Endothelial cell of umbilical vein (primary cell): ENCODE data around the gene DNASE2. TPM values are rescaled to one million over a fixed set of nuclear protein-coding genes. Genes with fewer than 3 reads are reported as not detected.

Source experiments
- BruUV-seq: library from RNA; stranded (reverse); fragments of 400-500 nt; replicated peaks from 2 replicates; lab custom pipeline; 2021; lab: Mats Ljungman, UMichigan
- CTCF ChIA-PET: fragments of 300-600, 350-600 bp; sonication (Branson Sonifier 250); formaldehyde crosslinking; loops from one replicate; lab custom pipeline; 2021; ENCODE audit warnings: antibody characterized with exemption, inconsistent platforms; lab: Charles Lee
- POLR2A ChIA-PET: fragments of 300-600, 350-600 bp; sonication (Branson Sonifier 250); formaldehyde crosslinking; loops from one replicate; lab custom pipeline; 2021; ENCODE audit warnings: antibody characterized with exemption, inconsistent platforms; lab: Charles Lee
- DNase-seq: peaks from one replicate; pipeline ENCODE4 v3.0.0-alpha.2; 2011; ENCODE audit warnings: low read depth, low spot score
- FAIRE-seq: peaks from 2 replicates; lab custom pipeline; 2011; peaks lifted over from hg19 to GRCh38; lab: Jason Lieb, UNC
- H2AFZ ChIP-seq: 2 replicates; pipeline ENCODE4 v1.6.0; 2012; ENCODE audit warnings: low read depth, low read length, control low read depth, inconsistent platforms
- H3K27ac ChIP-seq: 2 replicates; pipeline ENCODE4 v1.5.1; 2011; ENCODE audit warnings: low read depth, mild to moderate bottlenecking, control low read depth, low read length, moderate library complexity; ENCODE audit not compliant: insufficient read depth
- H3K27me3 ChIP-seq, 2 experiments: 2 replicates each; pipeline versions ENCODE4 v1.6.0 to v1.6.1; 2011; ENCODE audit warnings: low read length in 2 of 2, mixed read lengths in 1 of 2; ENCODE audit not compliant: control insufficient read depth in 2 of 2, insufficient read depth in 2 of 2
- H3K36me3 ChIP-seq, 2 experiments: 2 replicates in 1 of 2; 3 replicates in 1 of 2; pipeline ENCODE4 v1.5.1; 2011; ENCODE audit warnings: low read length in 2 of 2, mild to moderate bottlenecking in 1 of 2, moderate library complexity in 1 of 2; ENCODE audit not compliant: control insufficient read depth in 2 of 2, insufficient read depth in 2 of 2; ENCODE audit errors: extremely low read depth in 1 of 2
- H3K4me1 ChIP-seq: 3 replicates; pipeline ENCODE4 v1.5.1; 2011; ENCODE audit warnings: mild to moderate bottlenecking, low read length; ENCODE audit not compliant: control insufficient read depth, insufficient read depth; ENCODE audit errors: extremely low read depth
- H3K4me2 ChIP-seq: 2 replicates; pipeline ENCODE4 v1.6.1; 2011; ENCODE audit warnings: low read length, control low read depth, mixed read lengths; ENCODE audit not compliant: insufficient read depth
- H3K4me3 ChIP-seq, 3 experiments: fragments of 200-600 bp in 1 of 3; sonication (generic), shearing (Covaris generic) in 1 of 3; replicated peaks in 1 of 3; 2 replicates each; pipeline ENCODE4 v1.5.1; 2011 to 2016; ENCODE audit warnings: control low read depth in 3 of 3, low read length in 3 of 3, mild to moderate bottlenecking in 2 of 3, inconsistent platforms in 1 of 3, low read depth in 1 of 3, moderate library complexity in 1 of 3; ENCODE audit not compliant: insufficient read depth in 1 of 3
- H3K79me2 ChIP-seq: 2 replicates; pipeline ENCODE4 v1.6.0; 2012; ENCODE audit warnings: low read length, inconsistent platforms; ENCODE audit not compliant: control insufficient read depth, insufficient read depth
- H3K9ac ChIP-seq: replicated peaks from 2 replicates; pipeline ENCODE3; 2011; ENCODE audit warnings: low read length, control low read depth; ENCODE audit not compliant: insufficient read depth; ENCODE audit errors: extremely low read depth
- H3K9me1 ChIP-seq: replicated peaks from 3 replicates; pipeline ENCODE4 v1.6.0; 2011; ENCODE audit warnings: mild to moderate bottlenecking, low read length; ENCODE audit not compliant: control insufficient read depth, insufficient read depth; ENCODE audit errors: extremely low read depth
- H3K9me3 ChIP-seq: replicated peaks from 2 replicates; pipeline ENCODE4 v1.5.1; 2012; ENCODE audit warnings: low read length, inconsistent platforms; ENCODE audit not compliant: control insufficient read depth, insufficient read depth
- H4K20me1 ChIP-seq: replicated peaks from 2 replicates; pipeline ENCODE3; 2011; ENCODE audit warnings: mild to moderate bottlenecking, low read length; ENCODE audit not compliant: control insufficient read depth, insufficient read depth; ENCODE audit errors: extremely low read depth
- EZH2 ChIP-seq: IDR thresholded peaks from 2 replicates; pipeline ENCODE4 v1.6.1; 2012; ENCODE audit warnings: borderline replicate concordance, low read depth, mild to moderate bottlenecking, moderate library complexity, low read length, inconsistent platforms; ENCODE audit not compliant: severe bottlenecking
- GATA2 ChIP-seq: IDR thresholded peaks from 2 replicates; pipeline ENCODE4 v1.7.0; 2011; ENCODE audit warnings: low read depth, mild to moderate bottlenecking, moderate library complexity, mixed read lengths, low read length; ENCODE audit not compliant: insufficient read length, insufficient read depth
- MYC ChIP-seq: IDR thresholded peaks from one replicate; pipeline ENCODE4 v1.6.1; 2011; ENCODE audit warnings: mild to moderate bottlenecking, low read depth, low read length
- POLR2A ChIP-seq: IDR thresholded peaks from 2 replicates; pipeline ENCODE4 v1.6.1; 2012; ENCODE audit warnings: low read depth, mild to moderate bottlenecking, control low read depth, low read length
- POLR2AphosphoS5 ChIP-seq: IDR thresholded peaks from 2 replicates; pipeline ENCODE4 v1.6.1; 2012; ENCODE audit warnings: low read depth, mild to moderate bottlenecking, control low read depth, low read length, moderate library complexity; ENCODE audit not compliant: insufficient read depth
- dilution Hi-C: fragments of 300-500 bp; cut with MboI; formaldehyde crosslinking; loops from one replicate; pipeline ENCODE4 v1.15.0; 2019; ENCODE audit warnings: low sequenced_read_pairs; ENCODE audit not compliant: extremely low pct_ligation_motif_present
- intact Hi-C: fragments of 100-400 bp; cut with micrococcal nuclease; formaldehyde crosslinking; loops from one replicate; pipeline ENCODE4 v1.10.0; 2022
- polyA plus RNA-seq, 4 experiments: library from polyadenylated mRNA; depleted of rRNA in 3 of 4; stranded (reverse) in 3 of 4; unstranded in 1 of 4; fragments of >200 nt; gene quantifications; 2 replicates each; pipeline versions ENCODE4 v1.2.1 to v1.2.3, GENCODE V29; 2011 to 2012; ENCODE audit warnings: missing spikeins in 1 of 4
- total RNA-seq: library from RNA; stranded (reverse); gene quantifications from 2 replicates; pipeline ENCODE4 v1.2.3, GENCODE V29; 2021

Gene DNASE2
- total and polyA plus RNA-seq, 2 donors (not counting 3 experiments of a cell fraction or from before 2014, with no cell fraction given): 31.3 to 51.9 TPM

GRCh38 chr19:12868540-12869112 is 12.6 kb downstream of the DNASE2 start:
- DNase-seq: no peak
- H3K36me3 ChIP-seq: no peaks in the 10 kb centered on the region
- no TSS peak for BruUV-seq
- no peak overlapping the region for H3K9ac ChIP-seq
- FAIRE-seq: no peak
- POLR2A ChIA-PET: interaction anchor here (0.5 kb wide), 1 partner anchor 12 kb away, joined by 5 read pairs; no protein-coding TSS in a partner anchor
- H3K4me3 ChIP-seq: no peak overlapping the region
- H2AFZ ChIP-seq: no peak overlapping the region
- H4K20me1 ChIP-seq: no peaks in the 10 kb centered on the region
- no peak for TF ChIP-seq GATA2
- no peak for TF ChIP-seq POLR2AphosphoS5
- TF ChIP-seq EZH2: no peak
- no peaks in the 10 kb centered on the region for H3K27me3 ChIP-seq
- no peaks in the 10 kb centered on the region for H3K9me3 ChIP-seq
- H3K4me2 ChIP-seq: no peak overlapping the region
- H3K79me2 ChIP-seq: no peaks in the 10 kb centered on the region
- dilution Hi-C loops (no loop called here), intact Hi-C loops (no loop called here)
- peaks cover 2% of the 10 kb centered on the region for H3K4me1 ChIP-seq
- CTCF ChIA-PET: interaction anchor here (2.6 kb wide), 1 partner anchor 21 kb away, joined by 7 read pairs; no protein-coding TSS in a partner anchor
- no peaks in the 10 kb centered on the region for H3K9me1 ChIP-seq
- H3K27ac ChIP-seq: no peak overlapping the region

GRCh38 chr19:12867120-12868099 is 13.8 kb downstream of the DNASE2 start:
- H3K9me3 ChIP-seq: no peaks in the 10 kb centered on the region
- BruUV-seq: no TSS peak
- H3K4me2 ChIP-seq: peak overlapping the region; percentile 80
- CTCF ChIA-PET: no interaction called here
- peak overlapping the region in 2 of 3 experiments; percentile 7 to 30 for H3K4me3 ChIP-seq
- H3K9ac ChIP-seq: no peak overlapping the region
- no peaks in the 10 kb centered on the region for H3K36me3 ChIP-seq
- H3K79me2 ChIP-seq: no peaks in the 10 kb centered on the region
- no peaks in the 10 kb centered on the region for H3K9me1 ChIP-seq
- POLR2A ChIA-PET: no interaction called here
- intact Hi-C loops (no loop called here), dilution Hi-C loops (no loop called here)
- DNase-seq (peak; percentile 73), FAIRE-seq (peak; percentile 81)
- peaks cover 2% of the 10 kb centered on the region for H3K4me1 ChIP-seq
- TF ChIP-seq POLR2AphosphoS5: no peak
- TF ChIP-seq MYC: no peak
- no peak for TF ChIP-seq POLR2A
- H3K27me3 ChIP-seq: no peaks in the 10 kb centered on the region
- H2AFZ ChIP-seq: peak overlapping the region; percentile 96
- no peaks in the 10 kb centered on the region for H4K20me1 ChIP-seq
- H3K27ac ChIP-seq: no peak overlapping the region
